B cell (primary cell): ENCODE data around the gene POTEF.
"Not testable (repeated sequence)": the region's sequence is repeated elsewhere in the genome, so short reads cannot be mapped to it uniquely, and the experiment has no call there.

ENCODE experiments used
- CTCF ChIP-seq: fragments of 200-600 bp; IDR thresholded peaks from one replicate; pipeline ENCODE4 v1.8.0; 2022; ENCODE audit warnings: antibody characterized with exemption, mild to moderate bottlenecking
- EZH2 ChIP-seq: IDR thresholded peaks from 2 replicates; pipeline ENCODE4 v1.6.1; 2012; ENCODE audit warnings: borderline replicate concordance, low read depth, mild to moderate bottlenecking, moderate library complexity, low read length; ENCODE audit not compliant: insufficient read depth, poor library complexity, severe bottlenecking

- TF ChIP-seq EZH2, CTCF: not testable (repeated sequence)
Measured at GRCh38 chr2:130062645-130063044, 66.4 kb downstream of the POTEF start.
